Kidney epithelial cell (primary cell): ENCODE measurements around the gene HOXC10. TPM values are rescaled to one million over a fixed set of nuclear protein-coding genes. Genes with fewer than 3 reads are reported as not detected.

Source experiments
- DNase-seq: peaks from one replicate; pipeline ENCODE4 v3.0.0-alpha.2; 2010; ENCODE audit warnings: low read depth
- H3K27me3 ChIP-seq: 2 replicates; pipeline ENCODE4 v1.6.0; 2011; ENCODE audit warnings: low read length; ENCODE audit not compliant: control insufficient read depth, insufficient read depth
- H3K36me3 ChIP-seq: 2 replicates; pipeline ENCODE4 v1.5.1; 2011; ENCODE audit warnings: low read length; ENCODE audit not compliant: control insufficient read depth, insufficient read depth
- H3K4me3 ChIP-seq: 2 replicates; pipeline ENCODE4 v1.5.1; 2011; ENCODE audit warnings: low read depth, mild to moderate bottlenecking, control low read depth, low read length
- total RNA-seq: library from RNA; depleted of rRNA; stranded (reverse); fragments of >200 nt; gene quantifications from 2 replicates; pipeline ENCODE4 v1.2.3, GENCODE V29; 2015
- TF ChIP-seq, protein P1 (sequence below): IDR thresholded peaks from 2 replicates; pipeline ENCODE4 v1.5.1; 2011; ENCODE audit warnings: mild to moderate bottlenecking, moderate library complexity, low read length, control low read depth, inconsistent platforms; ENCODE audit not compliant: insufficient read depth, poor library complexity, severe bottlenecking

HOXC10 gene
- total RNA-seq, 1 donor from 2014 or later = 5.9 TPM

- DNase-seq = no peak
- H3K4me3 ChIP-seq = peak overlapping the region; percentile 24
- no peaks in the 10 kb centered on the region for H3K36me3 ChIP-seq
- peaks cover 47% of the 10 kb centered on the region for H3K27me3 ChIP-seq
- TF ChIP-seq, protein P1, sequence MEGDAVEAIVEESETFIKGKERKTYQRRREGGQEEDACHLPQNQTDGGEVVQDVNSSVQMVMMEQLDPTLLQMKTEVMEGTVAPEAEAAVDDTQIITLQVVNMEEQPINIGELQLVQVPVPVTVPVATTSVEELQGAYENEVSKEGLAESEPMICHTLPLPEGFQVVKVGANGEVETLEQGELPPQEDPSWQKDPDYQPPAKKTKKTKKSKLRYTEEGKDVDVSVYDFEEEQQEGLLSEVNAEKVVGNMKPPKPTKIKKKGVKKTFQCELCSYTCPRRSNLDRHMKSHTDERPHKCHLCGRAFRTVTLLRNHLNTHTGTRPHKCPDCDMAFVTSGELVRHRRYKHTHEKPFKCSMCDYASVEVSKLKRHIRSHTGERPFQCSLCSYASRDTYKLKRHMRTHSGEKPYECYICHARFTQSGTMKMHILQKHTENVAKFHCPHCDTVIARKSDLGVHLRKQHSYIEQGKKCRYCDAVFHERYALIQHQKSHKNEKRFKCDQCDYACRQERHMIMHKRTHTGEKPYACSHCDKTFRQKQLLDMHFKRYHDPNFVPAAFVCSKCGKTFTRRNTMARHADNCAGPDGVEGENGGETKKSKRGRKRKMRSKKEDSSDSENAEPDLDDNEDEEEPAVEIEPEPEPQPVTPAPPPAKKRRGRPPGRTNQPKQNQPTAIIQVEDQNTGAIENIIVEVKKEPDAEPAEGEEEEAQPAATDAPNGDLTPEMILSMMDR = no peak
Measured at GRCh38 chr12:53991077-53991460, 6.1 kb downstream of the HOXC10 start.

DNA sequence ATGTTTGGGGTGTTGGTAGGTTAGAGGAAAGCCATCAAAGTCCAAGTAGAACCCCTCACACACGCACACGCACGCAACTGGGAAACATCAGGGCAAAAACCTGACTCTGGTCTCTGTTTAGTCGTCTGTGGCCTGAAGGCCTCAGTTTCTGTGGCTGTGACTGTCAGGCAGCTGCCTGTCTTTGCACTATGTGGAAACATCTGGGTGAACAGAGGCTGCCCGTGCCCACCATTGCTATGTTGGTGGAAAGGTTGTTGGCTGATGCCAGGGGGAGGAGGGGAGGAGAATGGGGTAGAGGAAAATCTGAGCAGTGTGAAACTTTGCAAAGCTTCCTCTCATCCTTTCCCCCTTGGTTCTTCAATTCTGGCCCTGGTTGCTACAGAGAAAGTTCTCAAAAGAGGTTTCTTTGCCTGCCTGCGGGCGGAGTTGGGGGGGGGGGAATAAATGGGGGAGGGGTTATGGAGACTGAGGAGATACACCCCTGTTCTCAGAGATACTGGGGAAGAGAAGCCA, 7.5 kb downstream of the HOXC10 start:
- H3K4me3 ChIP-seq = no peak overlapping the region
- TF ChIP-seq, protein P1 = no peak
- no peaks in the 10 kb centered on the region for H3K36me3 ChIP-seq
- peaks cover 49% of the 10 kb centered on the region for H3K27me3 ChIP-seq
- no peak for DNase-seq

DNA sequence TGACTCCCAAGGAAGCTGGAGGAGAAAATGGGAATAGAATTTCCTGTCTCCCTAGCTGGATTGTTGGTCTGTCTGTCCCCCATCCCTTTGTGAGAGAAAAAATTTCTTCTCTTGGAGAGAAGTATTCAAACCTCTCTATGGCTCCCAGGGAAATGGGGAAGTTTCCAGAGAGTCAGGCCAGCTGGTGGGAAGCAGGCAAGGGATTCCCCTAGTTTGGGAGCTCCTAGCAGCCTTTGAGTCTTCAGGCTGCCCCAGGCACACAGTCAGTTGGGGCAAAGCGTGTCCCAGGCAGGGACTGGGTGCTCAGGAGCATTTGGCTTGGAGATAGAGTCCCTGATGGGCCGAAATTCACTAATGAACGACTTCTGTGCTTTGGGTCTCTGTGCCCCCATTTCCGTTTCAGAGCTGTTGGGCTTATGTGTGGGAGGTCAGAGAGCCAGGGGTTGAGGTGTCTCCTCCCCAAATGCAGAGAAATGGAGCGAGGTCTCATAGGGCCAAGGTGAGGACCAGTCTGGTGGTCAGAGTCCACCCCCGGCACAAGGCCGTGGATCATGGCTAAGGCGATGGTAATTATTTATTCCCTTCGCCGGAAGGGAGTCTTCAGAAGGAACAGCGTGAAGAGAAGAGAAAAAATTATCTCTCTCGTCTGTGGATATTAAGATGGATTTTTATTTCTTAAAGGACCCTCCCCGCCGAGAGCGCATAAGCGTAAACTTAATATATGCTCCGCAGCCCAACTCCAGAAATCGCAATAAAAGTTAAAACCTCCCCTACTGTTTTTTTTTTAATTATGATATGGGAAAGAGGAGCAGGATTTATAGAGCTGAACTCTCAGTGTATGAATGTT, 8.4 kb downstream of the HOXC10 start:
- Histone ChIP-seq H3K36me3 (no peaks in the 10 kb centered on the region), H3K4me3 (peak overlapping the region; percentile 6), H3K27me3 (peaks cover 54% of the 10 kb centered on the region)
- TF ChIP-seq, protein P1 = no peak
- DNase-seq = no peak

DNA sequence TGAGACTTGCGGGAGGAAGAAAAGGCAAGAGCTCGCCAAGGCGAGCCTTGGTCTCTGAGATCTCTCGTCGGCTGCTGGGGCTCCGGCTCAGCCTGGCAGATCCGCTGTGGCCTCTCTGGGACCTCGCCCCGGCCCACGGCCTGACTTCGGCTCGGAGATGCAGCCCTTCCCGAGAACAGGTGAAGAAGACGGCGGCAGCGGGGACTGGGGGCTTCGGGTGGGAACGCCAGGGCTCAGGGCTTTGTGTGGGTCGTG, 9.0 kb downstream of the HOXC10 start:
- no peak for DNase-seq
- Histone ChIP-seq H3K4me3 (peak overlapping the region; percentile 52), H3K27me3 (peaks cover 55% of the 10 kb centered on the region), H3K36me3 (no peaks in the 10 kb centered on the region)
- TF ChIP-seq, protein P1 = no peak

GRCh38 chr12:53994264-53995001, 9.5 kb downstream of the HOXC10 start:
- DNase-seq = no peak
- H3K27me3 ChIP-seq = peaks cover 52% of the 10 kb centered on the region
- TF ChIP-seq, protein P1 = no peak
- peak overlapping the region; percentile 52 for H3K4me3 ChIP-seq
- H3K36me3 ChIP-seq = no peaks in the 10 kb centered on the region
